NCI-H226 (cell line): ENCODE data around the gene ABCD1.
"Not testable (repeated sequence)": the region's sequence is repeated elsewhere in the genome, so short reads cannot be mapped to it uniquely, and the experiment has no call there.

ENCODE experiments used
- DNase-seq: peaks from one replicate; pipeline ENCODE4 v3.0.0-alpha.2; 2015

The ABCD1 gene

DNA sequence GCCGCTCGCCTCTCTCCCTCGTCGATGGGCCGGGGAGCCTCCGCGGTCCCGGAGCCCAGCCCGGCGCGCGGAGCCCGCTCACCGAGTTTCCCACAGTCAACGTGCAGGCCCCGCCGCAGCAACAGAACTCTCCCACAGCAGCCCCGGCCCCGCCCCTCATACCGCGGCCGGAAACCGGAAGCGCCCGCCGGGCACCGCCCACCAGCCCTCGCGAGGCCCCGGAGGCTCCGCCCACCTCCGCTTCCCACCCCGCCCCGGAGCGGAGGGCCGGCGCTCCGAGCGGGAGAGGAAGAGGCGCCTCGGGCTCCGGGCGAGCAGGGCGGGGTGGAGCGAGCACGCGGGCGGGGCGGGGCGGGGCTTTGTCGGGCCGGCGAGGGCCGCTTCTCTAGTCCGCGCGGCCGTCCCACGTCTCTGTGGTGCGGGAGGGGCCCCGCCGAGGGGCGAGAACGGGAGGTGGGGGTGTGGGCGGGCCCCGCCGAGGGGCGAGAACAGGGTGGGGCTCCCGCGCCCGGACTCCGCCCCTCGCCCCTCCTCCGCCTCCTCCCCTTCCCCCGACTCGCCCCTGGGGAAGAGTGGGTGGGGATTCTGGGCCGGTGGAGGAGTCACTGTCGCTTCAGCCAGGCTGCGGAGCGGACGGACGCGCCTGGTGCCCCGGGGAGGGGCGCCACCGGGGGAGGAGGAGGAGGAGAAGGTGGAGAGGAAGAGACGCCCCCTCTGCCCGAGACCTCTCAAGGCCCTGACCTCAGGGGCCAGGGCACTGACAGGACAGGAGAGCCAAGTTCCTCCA, at the start of gene ABCD1, which contains the start of gene BCAP31:
TSS of gene ABCD1 (plus strand) at position 605 of the 787 bp plus-strand sequence. CDS start 411 bp downstream, outside the sequence.
TSS of gene BCAP31 (minus strand) at position 136 of the 787 bp plus-strand sequence. CDS start 1,143 bp downstream, outside the sequence.
- DNase-seq, result peak; percentile 74

DNA sequence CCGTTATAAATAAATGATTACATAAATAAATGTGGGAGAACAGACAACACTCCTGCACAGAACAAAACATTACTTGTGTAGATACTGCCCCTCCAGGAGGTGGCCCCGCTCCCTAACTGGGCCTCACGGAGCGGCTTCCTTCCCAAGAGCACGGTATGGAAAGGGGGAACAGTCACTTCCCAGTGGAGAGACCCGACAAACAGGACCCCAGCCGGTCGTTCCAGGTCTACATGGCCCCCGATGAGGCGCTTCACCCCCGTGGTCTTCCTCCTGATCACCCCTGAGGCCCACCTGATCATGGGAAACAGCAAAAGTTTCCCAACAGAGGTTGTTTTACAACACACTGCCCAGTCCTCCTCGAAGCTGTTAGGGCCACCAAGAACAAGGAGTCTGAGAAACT, 43.5 kb upstream of the ABCD1 start:
- DNase-seq, result no peak

DNA sequence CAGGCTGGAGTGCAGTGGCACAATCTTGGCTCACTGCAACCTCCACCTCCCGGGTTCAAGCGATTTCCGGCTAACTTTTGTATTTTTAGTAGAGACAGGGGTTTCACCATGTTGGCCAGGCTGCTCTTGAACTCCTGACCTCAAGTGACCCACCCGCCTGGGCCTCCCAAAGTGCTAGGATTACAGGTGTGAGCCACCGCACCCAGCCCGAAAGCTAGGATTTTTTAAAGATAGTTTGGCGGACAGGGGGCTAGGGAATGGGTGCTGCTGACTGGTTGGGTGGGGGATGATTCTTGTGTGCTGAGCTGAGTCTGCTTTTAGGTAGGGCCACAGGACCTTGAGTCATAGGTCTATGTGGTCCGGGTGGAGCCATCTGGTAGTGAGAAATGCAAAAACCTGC, 41.2 kb upstream of the ABCD1 start:
- DNase-seq, result not testable (repeated sequence)

GRCh38 chrX:153684467-153685155, 40.0 kb upstream of the ABCD1 start:
- DNase-seq, result no peak

DNA sequence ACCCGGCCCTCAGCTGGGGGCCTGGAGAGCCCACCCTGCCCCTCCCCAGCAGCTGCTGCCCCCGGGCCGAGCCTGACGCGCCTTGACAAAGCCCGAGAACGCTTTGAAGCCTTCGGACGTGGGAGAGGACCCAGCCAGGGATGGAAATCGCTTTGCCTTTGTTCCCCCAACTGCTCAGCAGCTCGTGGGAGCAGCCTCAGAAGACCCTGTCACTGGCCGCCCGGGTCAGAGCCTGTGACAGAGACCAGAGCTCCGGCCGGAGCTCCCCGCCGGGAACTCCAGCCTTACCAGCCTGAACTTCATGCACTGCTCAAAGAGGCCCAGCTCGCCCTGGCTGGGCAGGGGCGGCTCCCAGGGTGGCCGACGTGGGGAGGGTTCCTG, 39.5 kb upstream of the ABCD1 start:
- no peak for DNase-seq

DNA sequence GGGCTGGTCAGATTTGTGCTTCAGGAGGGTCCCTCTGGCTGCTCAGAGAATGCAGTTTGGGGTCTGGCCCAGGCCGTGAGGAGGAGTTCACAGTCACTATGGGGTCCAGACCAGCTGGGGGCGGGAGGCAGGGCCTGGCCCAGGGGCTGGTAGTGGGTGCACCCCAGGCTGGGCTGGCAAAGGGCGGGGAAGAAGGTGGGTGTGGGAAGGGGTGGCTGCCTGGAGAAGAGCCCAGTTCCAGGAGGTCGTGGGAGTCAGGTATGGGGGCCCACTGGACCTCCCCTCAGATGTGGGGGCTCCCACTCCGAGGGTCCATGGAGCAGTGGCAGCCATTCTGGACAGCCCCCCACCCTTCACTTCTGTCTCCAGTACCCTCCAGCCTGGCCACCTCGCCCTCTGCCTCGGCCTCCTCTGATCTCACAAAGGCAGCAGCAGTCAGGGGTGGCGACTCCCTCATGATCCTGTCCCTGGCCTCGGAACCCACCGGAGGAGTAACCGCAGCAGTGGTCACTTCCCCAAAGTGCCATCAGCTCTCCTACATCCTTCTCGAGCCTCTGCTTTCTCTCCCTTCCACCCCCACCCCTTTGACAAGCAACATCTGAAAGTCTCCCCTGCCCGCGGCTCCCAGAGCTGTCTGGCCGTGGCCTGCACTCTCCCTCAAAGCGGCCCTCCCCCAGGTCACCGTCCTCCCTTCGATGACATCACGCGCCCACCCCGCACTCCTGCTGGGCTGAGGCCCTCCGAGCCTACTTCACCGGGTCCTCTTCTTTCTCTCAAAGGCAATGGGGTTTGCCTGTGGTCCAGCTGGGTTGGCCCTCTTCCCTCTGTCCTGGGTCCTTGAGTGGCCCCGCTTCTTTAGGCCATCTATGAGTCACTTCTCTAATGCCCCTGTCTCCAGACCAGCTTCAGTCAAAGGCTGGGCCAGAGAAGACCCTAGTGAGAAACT, 38.6 kb upstream of the ABCD1 start:
- no peak for DNase-seq

GRCh38 chrX:153686711-153687110, 37.9 kb upstream of the ABCD1 start:
- no peak for DNase-seq

GRCh38 chrX:153687121-153688039, 37.3 kb upstream of the ABCD1 start, which contains the start of gene SLC6A8:
Gene SLC6A8, plus strand, starts transcription at chrX:153687926. Its CDS starts 649 bp downstream, at chrX:153688575.
- DNase-seq, result peak; percentile 41

DNA sequence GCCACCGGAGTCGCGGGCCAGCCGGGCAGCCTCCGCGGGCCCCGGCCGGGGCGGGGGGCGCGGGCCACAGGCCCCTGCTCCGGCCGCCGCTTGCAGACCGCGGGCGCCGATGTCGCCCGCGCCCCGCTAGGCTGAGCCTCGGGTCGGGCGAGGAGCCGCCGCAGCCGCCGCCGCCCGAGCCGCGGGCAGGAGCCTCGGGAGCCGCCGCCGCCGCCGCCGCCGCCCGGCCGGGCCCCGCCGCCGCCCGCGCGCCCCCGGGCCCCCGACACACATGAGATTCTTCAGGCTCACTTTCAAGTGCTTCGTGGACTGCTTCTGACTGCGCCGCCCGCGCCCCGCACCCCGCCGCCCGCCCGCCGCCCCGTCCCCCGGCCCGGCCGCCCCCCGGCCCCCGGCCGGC, 36.6 kb upstream of the ABCD1 start:
- DNase-seq, result no peak

- DNase-seq, result no peak
Measured at GRCh38 chrX:153688506-153688905, 36.1 kb upstream of the ABCD1 start.

DNA sequence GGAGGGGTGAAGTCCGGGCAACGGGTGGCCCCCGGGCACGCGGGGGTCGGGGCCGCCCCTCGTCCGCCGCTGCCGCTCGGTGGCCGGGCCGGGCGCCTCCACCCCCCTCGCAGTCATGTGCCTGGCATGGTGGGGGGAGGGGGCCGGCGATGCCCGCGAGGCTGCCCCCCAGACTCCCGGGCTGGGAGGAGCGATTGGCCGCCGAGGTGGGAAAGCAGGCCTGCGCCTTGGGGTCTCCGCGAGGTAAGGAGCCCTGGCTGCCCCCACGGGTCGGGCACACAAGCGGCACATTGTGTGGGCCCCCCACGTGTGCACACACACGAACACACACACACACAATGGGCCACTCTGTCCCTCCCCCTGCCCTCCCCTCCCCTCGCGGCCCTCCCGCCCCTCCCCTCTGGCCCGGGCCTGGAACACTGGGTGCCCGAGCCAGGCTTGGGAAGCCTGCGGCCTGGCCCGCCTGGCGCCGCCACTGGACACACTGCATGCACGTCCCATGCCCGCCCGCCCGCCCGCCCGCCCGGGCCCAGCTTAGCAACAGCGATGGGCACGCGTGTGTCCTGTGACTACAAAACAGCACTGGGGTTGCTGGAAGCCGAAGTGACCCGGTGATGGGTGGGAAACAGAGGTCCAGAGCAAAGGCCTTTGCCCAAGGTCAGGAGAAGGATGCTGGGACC, 35.6 kb upstream of the ABCD1 start:
- DNase-seq, result no peak

DNA sequence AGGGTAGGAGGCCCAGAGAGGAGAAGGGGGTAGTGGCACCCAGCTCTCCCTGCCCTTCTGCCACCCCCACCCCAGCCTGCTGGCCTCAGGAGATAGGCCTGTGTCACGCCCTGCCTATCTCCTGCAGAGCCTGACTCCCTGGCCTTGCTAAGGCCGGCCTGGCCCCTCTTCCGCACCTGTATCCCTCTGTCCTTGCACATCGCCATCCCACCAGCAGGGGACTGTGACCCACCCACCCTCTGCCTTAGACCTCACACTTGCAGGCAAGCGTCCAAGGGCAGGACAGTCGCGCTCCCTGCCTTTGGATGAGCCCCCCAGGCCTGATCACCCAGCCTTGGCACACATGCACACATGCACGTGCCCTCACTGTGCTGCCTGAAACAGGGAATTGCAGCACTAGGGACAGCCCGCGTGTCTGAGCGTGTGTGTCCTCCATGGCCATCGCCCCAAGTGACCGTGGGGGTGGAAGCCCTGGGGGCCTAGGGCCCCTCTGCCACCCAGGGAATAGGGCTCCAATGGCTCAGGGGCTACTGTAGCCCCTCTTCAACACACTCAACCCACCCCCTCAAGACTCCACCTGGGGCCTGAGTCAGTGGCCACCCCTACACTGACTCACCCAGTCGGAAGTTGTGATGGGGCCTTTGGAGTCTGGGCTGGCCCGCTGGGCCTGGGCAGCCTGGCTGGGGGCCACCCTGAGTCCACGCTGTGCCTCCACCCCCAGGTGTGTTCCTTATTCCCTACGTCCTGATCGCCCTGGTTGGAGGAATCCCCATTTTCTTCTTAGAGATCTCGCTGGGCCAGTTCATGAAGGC, 34.8 kb upstream of the ABCD1 start:
- DNase-seq, result peak; percentile 15

- DNase-seq, result no peak
Measured at GRCh38 chrX:153690466-153690865, 34.2 kb upstream of the ABCD1 start.

DNA sequence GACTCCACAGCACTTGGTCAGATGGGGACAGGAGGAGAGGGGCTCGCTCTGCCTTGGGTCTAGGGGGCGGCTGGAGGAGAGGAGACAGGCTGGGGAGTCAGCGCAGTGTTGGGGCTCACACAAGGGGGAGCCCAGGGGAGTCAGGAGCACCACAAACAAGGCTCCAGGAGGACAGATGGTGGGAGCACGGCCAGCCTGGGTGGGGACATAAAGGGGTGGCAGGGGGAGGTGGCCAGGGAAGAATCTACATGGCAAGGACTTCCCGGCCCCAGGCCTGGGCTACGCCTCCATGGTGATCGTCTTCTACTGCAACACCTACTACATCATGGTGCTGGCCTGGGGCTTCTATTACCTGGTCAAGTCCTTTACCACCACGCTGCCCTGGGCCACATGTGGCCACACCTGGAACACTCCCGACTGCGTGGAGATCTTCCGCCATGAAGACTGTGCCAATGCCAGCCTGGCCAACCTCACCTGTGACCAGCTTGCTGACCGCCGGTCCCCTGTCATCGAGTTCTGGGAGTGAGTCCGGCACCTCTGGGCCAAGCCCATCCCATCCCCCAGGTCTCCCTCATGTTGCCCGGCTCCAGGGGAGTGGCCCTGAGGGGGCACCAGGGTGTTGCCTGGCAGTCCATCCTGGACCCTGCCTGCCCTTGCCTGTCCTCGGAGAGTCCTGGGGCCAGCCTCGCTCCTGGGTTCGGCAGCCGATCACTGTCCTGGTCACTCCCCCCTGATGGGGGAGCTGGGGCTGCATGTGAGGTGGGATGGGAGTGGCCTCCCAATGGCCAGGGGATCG, 33.4 kb upstream of the ABCD1 start:
- not testable (repeated sequence) for DNase-seq

GRCh38 chrX:153692003-153692402, 32.7 kb upstream of the ABCD1 start:
- no peak for DNase-seq

DNA sequence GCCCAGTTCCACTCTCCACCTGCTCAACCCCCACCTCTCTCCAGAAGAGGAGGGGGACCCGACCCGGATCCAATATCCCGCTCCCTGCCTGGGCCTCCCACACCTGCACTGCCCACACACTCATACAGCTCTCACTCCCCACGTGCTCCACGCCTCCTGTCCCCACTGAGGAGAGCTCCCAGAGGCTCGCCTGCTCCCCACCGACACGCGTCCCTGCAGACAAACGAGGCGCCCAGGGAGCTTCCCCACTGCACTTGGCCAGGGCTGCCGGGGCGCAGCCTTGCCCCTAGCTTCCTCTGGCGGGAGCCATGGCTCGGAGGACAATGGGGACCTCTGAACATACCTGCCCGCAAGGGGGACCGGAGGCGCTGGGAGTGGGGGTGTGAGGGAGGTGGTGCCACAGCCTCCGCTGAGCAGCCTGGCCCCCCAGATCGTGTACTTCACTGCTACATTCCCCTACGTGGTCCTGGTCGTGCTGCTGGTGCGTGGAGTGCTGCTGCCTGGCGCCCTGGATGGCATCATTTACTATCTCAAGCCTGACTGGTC, 32.0 kb upstream of the ABCD1 start:
- no peak for DNase-seq

DNA sequence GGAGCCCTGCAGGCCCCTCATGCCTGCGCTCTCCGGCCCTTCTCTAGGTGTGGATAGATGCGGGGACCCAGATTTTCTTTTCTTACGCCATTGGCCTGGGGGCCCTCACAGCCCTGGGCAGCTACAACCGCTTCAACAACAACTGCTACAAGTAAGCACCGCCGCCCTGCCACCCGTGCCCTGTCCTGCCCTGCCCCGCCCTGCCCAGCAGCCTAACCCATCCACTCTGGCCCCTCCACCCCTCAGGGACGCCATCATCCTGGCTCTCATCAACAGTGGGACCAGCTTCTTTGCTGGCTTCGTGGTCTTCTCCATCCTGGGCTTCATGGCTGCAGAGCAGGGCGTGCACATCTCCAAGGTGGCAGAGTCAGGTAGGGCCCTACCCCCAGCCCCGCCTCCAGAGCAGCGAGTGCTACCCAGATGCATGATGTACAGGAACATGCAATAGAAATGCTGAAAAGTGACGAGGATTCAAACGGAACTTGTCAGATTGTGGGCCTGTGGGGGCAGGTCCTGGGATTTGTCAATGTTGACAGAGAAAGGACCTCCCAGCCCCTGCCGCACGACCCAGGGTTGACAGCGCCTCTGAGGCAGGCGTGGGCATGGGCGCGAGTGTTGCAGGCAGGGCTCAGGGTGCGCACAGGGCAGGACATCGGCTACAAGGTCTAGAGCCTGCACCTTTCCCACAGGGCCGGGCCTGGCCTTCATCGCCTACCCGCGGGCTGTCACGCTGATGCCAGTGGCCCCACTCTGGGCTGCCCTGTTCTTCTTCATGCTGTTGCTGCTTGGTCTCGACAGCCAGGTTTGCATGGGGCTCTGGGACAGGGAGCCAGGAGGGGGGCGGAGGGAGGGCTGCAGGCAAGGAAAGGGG, 31.2 kb upstream of the ABCD1 start:
- DNase-seq, result no peak

GRCh38 chrX:153694256-153694655, 30.4 kb upstream of the ABCD1 start:
- not testable (repeated sequence) for DNase-seq
